Stomach (tissue), 9 donors: ENCODE results near the gene GET4. TPM values are rescaled to one million over a fixed set of nuclear protein-coding genes. Genes with fewer than 3 reads are reported as not detected.
A peak's percentile ranks its signal among the peaks of the same experiment; 100 is the strongest.

Experiments used
- DNase-seq, 2 donors: peaks; one replicate each; pipeline versions ENCODE4 v3.0.0 to v3.0.0-alpha.2; 2013 to 2019
- H3K27ac ChIP-seq, 5 donors: fragments of 200-600 bp in 4 of 5; sonication (generic) in 4 of 5; one replicate each; pipeline ENCODE4 v1.5.1; 2013 to 2019; ENCODE audit warnings: mild to moderate bottlenecking in 1 of 5, moderate library complexity in 1 of 5
- H3K27me3 ChIP-seq, 3 donors: fragments of 200-600 bp; sonication (generic); one replicate each; pipeline ENCODE4 v1.5.1; 2017 to 2019; ENCODE audit warnings: mixed run types in 1 of 3
- H3K36me3 ChIP-seq, 4 donors: fragments of 200-600 bp; sonication (generic); 1 replicate in 3 of 4; 2 replicates in 1 of 4; pipeline ENCODE4 v1.5.1; 2016 to 2019
- H3K4me1 ChIP-seq, 4 donors: fragments of 200-600 bp; sonication (generic); one replicate each; pipeline ENCODE4 v1.5.1; 2016 to 2019
- H3K4me3 ChIP-seq, 4 donors: fragments of 200-600 bp; sonication (generic) in 3 of 4; one replicate each; pipeline ENCODE4 v1.5.1; 2016 to 2019; ENCODE audit warnings: mild to moderate bottlenecking in 1 of 4
- H3K9me3 ChIP-seq, 4 donors: fragments of 200-600 bp; sonication (generic); one replicate each; pipeline ENCODE4 v1.5.1; 2016 to 2019
- CTCF ChIP-seq, 7 experiments: fragments of 450-650 bp in 4 of 7; fragments of 200-600 bp in 3 of 7; sonication (generic) in 3 of 7; IDR thresholded peaks; one replicate each; pipeline ENCODE4 v1.5.1; 2016 to 2019; ENCODE audit warnings: antibody characterized with exemption in 7 of 7, control low read depth in 2 of 7, mild to moderate bottlenecking in 1 of 7
- EP300 ChIP-seq: sonication (generic); formaldehyde crosslinking; IDR thresholded peaks from one replicate; pipeline ENCODE4 v1.6.1; 2017; ENCODE audit warnings: antibody characterized with exemption
- POLR2A ChIP-seq, 4 donors: fragments of 450-650 bp; IDR thresholded peaks; one replicate each; pipeline ENCODE4 v1.6.1; 2016; ENCODE audit warnings: antibody characterized with exemption in 4 of 4, control low read depth in 2 of 4, mild to moderate bottlenecking in 1 of 4, moderate library complexity in 1 of 4
- POLR2AphosphoS5 ChIP-seq, 3 donors: sonication (generic); formaldehyde crosslinking; IDR thresholded peaks; one replicate each; pipeline ENCODE4 v1.6.1; 2016; ENCODE audit warnings: antibody characterized with exemption in 3 of 3
- WGBS, 5 donors: extraction: QIAGEN DNeasy Blood & Tissue Kit in 3 of 5; methylation state at CpG; one replicate each; pipeline versions ENCODE4 v1.1.5 to v1.1.7; 2013 to 2018; 5-methylcytosine and 5-hydroxymethylcytosine counted together
- intact Hi-C: fragments of 100-400 bp; cut with DNase I; formaldehyde crosslinking; loops from one replicate; pipeline ENCODE4 v1.15.1; 2023; ENCODE audit warnings: low total_unique reads
- polyA plus RNA-seq, 3 donors: library from polyadenylated mRNA; stranded (reverse); fragments of 200-250 nt; gene quantifications; one replicate each; pipeline ENCODE4 v1.2.3, GENCODE V29; 2013
- total RNA-seq, 5 donors: library from RNA; depleted of rRNA; stranded (reverse); fragments of >200 nt; gene quantifications; one replicate each; pipeline versions ENCODE4 v1.1.0 to v1.2.3, GENCODE V29; 2014 to 2016
- donor health status: healthy with polysubstance abuse.
- donor health status: Bipolar disorder and iron deficiency.
- donor health status: healthy.

GET4 gene
- total and polyA plus RNA-seq, 8 donors, result 22.4 to 140 (median 46.6) TPM

- Histone ChIP-seq H3K4me1 (peaks cover 8 to 32% (median 9%) of the 10 kb centered on the region in 4 donors), H3K36me3 (peaks cover 82 to 100% (median 100%) of the 10 kb centered on the region in 4 donors), H3K27me3 (no peaks in the 10 kb centered on the region), H3K27ac (peak overlapping the region in 1 of 5 donors; percentile 18), H3K9me3 (no peaks in the 10 kb centered on the region), H3K4me3 (no peak overlapping the region)
- intact Hi-C loops, result no loop called here
- no peak for TF ChIP-seq POLR2AphosphoS5 (IDR thresholded peaks at IDR 0.05)
- no peak for TF ChIP-seq POLR2A (IDR thresholded peaks at IDR 0.05)
- TF ChIP-seq CTCF (IDR thresholded peaks at IDR 0.05), result no peak
- TF ChIP-seq EP300, result no peak
- 73 to 87% (median 85%) methylated on average over 9 of the region's 9 CpGs for WGBS, 5 donors
- DNase-seq, result no peak
Observed at GRCh38 chr7:857661-858060, 18.7 kb upstream of the GET4 start.

DNA sequence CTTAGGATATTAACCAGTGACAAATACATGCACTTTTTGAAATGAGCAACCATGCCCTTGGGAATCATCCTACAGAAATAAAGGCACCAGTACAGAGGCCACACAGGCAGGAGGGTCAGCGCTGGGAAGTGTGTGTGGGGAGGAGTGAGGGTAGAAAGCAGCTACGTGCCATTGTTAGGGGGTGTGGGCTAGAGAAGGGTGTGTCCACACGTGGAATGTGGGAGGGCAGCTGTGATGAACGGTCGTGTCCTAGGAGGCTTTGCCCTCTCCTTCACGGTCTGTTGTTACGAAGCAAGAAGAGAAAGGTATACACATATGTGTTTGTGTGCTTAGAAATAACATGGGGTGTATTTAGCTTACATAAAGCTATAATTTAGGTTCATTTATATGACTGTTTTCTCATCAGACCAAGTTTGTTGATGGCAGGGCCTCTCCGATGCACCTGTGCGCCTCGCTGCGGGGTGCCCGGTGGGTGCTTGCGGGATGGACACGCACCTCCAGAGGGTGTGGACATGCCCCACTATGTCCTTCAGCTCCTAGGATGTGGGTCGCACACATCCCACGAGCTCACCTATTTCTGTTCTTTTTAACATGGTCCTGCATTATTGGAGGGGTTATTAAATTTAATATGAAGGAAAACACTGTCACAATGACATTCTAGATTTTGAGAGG is 16.9 kb upstream of the GET4 start:
- Histone ChIP-seq H3K36me3 (peaks cover 75 to 99% (median 99%) of the 10 kb centered on the region in 4 donors), H3K27me3 (no peaks in the 10 kb centered on the region), H3K9me3 (no peaks in the 10 kb centered on the region), H3K4me1 (peaks cover 8 to 32% (median 9%) of the 10 kb centered on the region in 4 donors), H3K27ac (no peak overlapping the region), H3K4me3 (no peak overlapping the region)
- intact Hi-C loops, result no loop called here
- WGBS, 5 donors, result 74 to 81% (median 74%) methylated on average over 16 of the region's 16 CpGs
- peak in 1 of 2 donors; percentile 65 for DNase-seq
- no peak for TF ChIP-seq CTCF (IDR thresholded peaks at IDR 0.05)
- no peak for TF ChIP-seq POLR2A (IDR thresholded peaks at IDR 0.05)
- TF ChIP-seq EP300, result no peak
- no peak for TF ChIP-seq POLR2AphosphoS5 (IDR thresholded peaks at IDR 0.05)

GRCh38 chr7:860149-860548 is 16.2 kb upstream of the GET4 start:
- Histone ChIP-seq H3K4me1 (peaks cover 8 to 32% (median 9%) of the 10 kb centered on the region in 4 donors), H3K27ac (peak overlapping the region in 1 of 5 donors; percentile 52), H3K9me3 (no peaks in the 10 kb centered on the region), H3K27me3 (no peaks in the 10 kb centered on the region), H3K4me3 (no peak overlapping the region), H3K36me3 (peaks cover 76 to 99% (median 98%) of the 10 kb centered on the region in 4 donors)
- intact Hi-C loops, result no loop called here
- 91 to 98% (median 97%) methylated on average over 20 to 21 of the region's 21 CpGs for WGBS, 5 donors
- TF ChIP-seq POLR2A (IDR thresholded peaks at IDR 0.05) (no peak), CTCF (IDR thresholded peaks at IDR 0.05) (no peak), EP300 (no peak), POLR2AphosphoS5 (IDR thresholded peaks at IDR 0.05) (no peak)
- DNase-seq, result no peak

GRCh38 chr7:861222-861621 is 15.1 kb upstream of the GET4 start:
- WGBS, 5 donors, result 39 to 71% (median 40%) methylated on average over 9 of the region's 9 CpGs

GRCh38 chr7:862157-862556 is 14.2 kb upstream of the GET4 start:
- peak overlapping the region in 4 of 5 donors; percentile 21 to 67 (median 59) for H3K27ac ChIP-seq
- peaks cover 15 to 46% (median 18%) of the 10 kb centered on the region in 4 donors for H3K4me1 ChIP-seq
- no peaks in the 10 kb centered on the region for H3K27me3 ChIP-seq
- peaks cover 68 to 99% (median 93%) of the 10 kb centered on the region in 4 donors for H3K36me3 ChIP-seq
- 90 to 97% (median 92%) methylated on average over 6 of the region's 6 CpGs for WGBS, 5 donors
- no peaks in the 10 kb centered on the region for H3K9me3 ChIP-seq
- DNase-seq, result no peak
- H3K4me3 ChIP-seq, result no peak overlapping the region
- TF ChIP-seq POLR2AphosphoS5 (IDR thresholded peaks at IDR 0.05) (no peak), CTCF (IDR thresholded peaks at IDR 0.05) (no peak), EP300 (no peak), POLR2A (IDR thresholded peaks at IDR 0.05) (no peak)
- intact Hi-C loops, result no loop called here

More at GRCh38 chr7:861222-861621, 15.1 kb upstream of the GET4 start:
- H3K4me1 ChIP-seq, result peaks cover 9 to 37% (median 10%) of the 10 kb centered on the region in 4 donors
- no peaks in the 10 kb centered on the region for H3K27me3 ChIP-seq
- peak overlapping the region; percentile 15 to 67 (median 52) for H3K27ac ChIP-seq
- no peaks in the 10 kb centered on the region for H3K9me3 ChIP-seq
- TF ChIP-seq EP300 (no peak), POLR2AphosphoS5 (IDR thresholded peaks at IDR 0.05) (peak; percentile 30 to 88 (median 46))
- intact Hi-C loops, result no loop called here
- DNase-seq, result peak; percentile 73 to 82
- H3K36me3 ChIP-seq, result peaks cover 74 to 99% (median 98%) of the 10 kb centered on the region in 4 donors
- no peak overlapping the region for H3K4me3 ChIP-seq
